ENCODE data around the gene DSTYK.
"Not testable (repeated sequence)": the region's sequence is repeated elsewhere in the genome, so short reads cannot be mapped to it uniquely, and the experiment has no call there.

Gene DSTYK

DNA sequence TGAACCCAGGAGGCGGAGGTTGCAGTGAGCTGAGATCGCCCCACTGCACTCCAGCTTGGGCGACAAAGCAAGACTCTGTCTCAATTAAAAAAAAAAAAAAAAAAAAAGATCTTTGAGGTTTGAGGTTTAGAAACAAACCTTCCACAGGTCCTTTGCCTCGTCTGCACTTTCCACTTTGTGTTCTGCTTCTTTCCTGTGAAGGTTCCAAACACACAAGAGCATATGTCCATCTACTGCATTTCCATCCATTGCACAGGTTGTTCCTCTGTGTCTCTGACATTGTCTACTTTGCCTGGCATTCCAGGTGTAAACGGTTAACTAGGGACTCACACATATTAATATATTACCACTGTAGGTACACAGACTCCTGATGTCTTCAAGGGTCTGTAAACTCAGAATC, 40.1 kb downstream of the DSTYK start:
- Histone ChIP-seq H3K9ac (ENCODE audit: low read depth, low read length) (no peak overlapping the region), H3K4me1 (ENCODE audit: control insufficient read depth, insufficient read depth, low read length) (no peaks in the 10 kb centered on the region), H3K27me3 (ENCODE audit: control insufficient read depth, insufficient read depth, low read length) (no peaks in the 10 kb centered on the region), H3K36me3 (ENCODE audit: control insufficient read depth, insufficient read depth, low read length) (peaks cover 28% of the 10 kb centered on the region), H3K9me3 (ENCODE audit: control insufficient read depth, insufficient read depth, low read length) (no peaks in the 10 kb centered on the region), H3K27ac (ENCODE audit: low read depth, low read length) (no peak overlapping the region), H3K4me3 (ENCODE audit: low read depth, low read length) (no peak overlapping the region)

DNA sequence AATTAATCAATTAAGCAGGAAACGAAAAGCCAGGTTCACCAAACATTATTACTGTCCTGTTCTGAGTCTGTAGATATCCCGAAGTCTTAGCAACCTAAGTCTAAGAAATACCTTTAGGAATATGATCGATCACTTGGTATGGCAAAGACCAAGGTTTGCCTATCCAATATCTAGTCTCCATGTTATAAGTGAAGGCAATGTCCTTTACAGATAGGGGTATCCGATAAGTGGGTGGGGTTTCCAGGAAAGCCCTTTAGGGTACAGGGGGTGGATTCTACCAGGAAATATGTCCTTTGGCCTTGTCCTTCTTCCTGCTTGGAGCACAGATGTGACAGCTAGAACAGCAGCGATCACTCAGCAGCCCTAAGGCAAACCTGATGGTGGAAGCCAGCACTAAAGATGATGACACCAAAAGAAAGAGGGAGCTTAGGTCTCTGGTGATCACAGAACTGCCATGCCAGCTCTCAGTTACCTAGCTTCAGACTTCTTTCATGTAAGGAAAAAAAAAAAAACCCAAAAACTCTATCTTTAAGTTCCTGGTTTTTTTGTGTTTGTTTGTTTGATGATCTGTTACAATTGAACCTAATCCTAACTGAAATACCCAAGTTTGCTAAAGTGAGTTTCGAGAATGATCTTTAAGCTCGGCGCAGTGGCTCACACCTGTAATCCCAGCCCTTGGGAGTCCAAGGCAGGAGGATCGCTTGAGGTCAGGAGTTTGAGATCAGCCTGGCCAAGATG, 40.8 kb downstream of the DSTYK start:
- H3K36me3 ChIP-seq (ENCODE audit: control insufficient read depth, insufficient read depth, low read length): peaks cover 26% of the 10 kb centered on the region
- H3K9ac ChIP-seq (ENCODE audit: low read depth, low read length): no peak overlapping the region

DNA sequence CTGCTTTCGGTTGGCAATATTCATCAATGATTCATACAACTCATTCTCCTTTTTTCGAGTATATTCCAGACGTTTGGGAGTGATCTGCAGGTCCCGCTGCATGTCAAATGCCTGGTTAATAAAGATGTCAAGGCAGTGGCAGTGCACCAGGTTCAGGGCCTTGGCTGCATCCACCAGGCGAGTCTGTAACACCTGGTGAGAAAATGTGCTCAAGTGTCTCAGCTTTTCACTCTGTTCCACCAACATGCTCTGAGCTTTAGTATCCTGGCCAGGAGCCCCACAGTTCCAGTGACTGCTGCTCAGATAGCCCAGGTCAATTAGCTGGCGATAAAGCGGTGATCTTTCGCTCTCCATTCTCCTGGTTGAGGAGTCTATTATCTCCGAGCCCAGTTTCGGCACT, 42.3 kb downstream of the DSTYK start:
- Histone ChIP-seq H3K9ac (ENCODE audit: low read depth, low read length) (no peak overlapping the region), H3K27ac (ENCODE audit: low read depth, low read length) (no peak overlapping the region), H3K4me3 (ENCODE audit: low read depth, low read length) (no peak overlapping the region), H3K9me3 (ENCODE audit: control insufficient read depth, insufficient read depth, low read length) (no peaks in the 10 kb centered on the region), H3K4me1 (ENCODE audit: control insufficient read depth, insufficient read depth, low read length) (no peaks in the 10 kb centered on the region), H3K27me3 (ENCODE audit: control insufficient read depth, insufficient read depth, low read length) (no peaks in the 10 kb centered on the region), H3K36me3 (ENCODE audit: control insufficient read depth, insufficient read depth, low read length) (peaks cover 26% of the 10 kb centered on the region)

More for the DNA sequence above, 40.8 kb downstream of the DSTYK start:
- Histone ChIP-seq H3K4me3 (ENCODE audit: low read depth, low read length) (no peak overlapping the region), H3K9me3 (ENCODE audit: control insufficient read depth, insufficient read depth, low read length) (no peaks in the 10 kb centered on the region), H3K4me1 (ENCODE audit: control insufficient read depth, insufficient read depth, low read length) (no peaks in the 10 kb centered on the region), H3K27ac (ENCODE audit: low read depth, low read length) (no peak overlapping the region), H3K27me3 (ENCODE audit: control insufficient read depth, insufficient read depth, low read length) (no peaks in the 10 kb centered on the region)

DNA sequence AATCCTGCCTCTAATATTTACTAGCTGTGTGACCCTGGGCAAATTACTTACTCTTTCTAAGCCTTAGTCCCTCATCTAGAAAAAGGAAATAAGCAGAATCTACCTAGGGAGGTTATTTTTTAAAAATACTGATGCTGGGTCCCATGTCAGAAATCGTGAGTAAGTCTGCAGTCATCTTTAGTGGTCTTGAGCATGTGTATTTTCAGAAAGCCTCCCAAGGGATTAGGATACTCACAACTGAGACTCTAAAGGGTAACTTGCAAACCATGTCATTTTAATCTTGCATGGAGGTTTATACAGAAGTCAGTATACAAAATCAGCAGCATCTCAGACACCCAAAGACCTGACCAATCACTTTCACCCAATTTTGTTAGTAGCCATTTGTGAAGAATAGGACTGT, 43.2 kb downstream of the DSTYK start:
- H3K27ac ChIP-seq (ENCODE audit: low read depth, low read length): no peak overlapping the region
- H3K9me3 ChIP-seq (ENCODE audit: control insufficient read depth, insufficient read depth, low read length): no peaks in the 10 kb centered on the region
- H3K27me3 ChIP-seq (ENCODE audit: control insufficient read depth, insufficient read depth, low read length): no peaks in the 10 kb centered on the region
- H3K4me3 ChIP-seq (ENCODE audit: low read depth, low read length): no peak overlapping the region
- peaks cover 34% of the 10 kb centered on the region for H3K36me3 ChIP-seq (ENCODE audit: control insufficient read depth, insufficient read depth, low read length)
- no peak overlapping the region for H3K9ac ChIP-seq (ENCODE audit: low read depth, low read length)
- no peaks in the 10 kb centered on the region for H3K4me1 ChIP-seq (ENCODE audit: control insufficient read depth, insufficient read depth, low read length)

DNA sequence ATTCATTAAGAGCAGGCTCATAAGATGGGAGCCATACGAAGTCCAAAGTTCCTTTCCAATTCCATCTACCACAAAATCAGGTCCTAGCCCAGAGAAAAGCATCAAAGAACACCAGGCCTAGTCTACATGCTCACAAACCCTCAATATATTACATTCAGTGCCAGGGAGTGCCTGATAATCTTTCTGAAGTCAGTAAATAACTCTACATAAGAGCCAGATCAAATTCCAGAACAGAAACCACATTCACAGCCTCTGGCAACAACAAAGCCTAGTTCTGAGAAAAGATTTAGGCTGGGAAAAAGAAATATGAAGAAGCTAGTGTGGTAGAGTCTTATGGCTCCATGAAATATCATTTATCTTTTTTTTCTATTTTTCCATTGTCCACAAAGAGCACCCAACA, 49.2 kb downstream of the DSTYK start:
- no peak overlapping the region for H3K4me3 ChIP-seq (ENCODE audit: low read depth, low read length)
- no peaks in the 10 kb centered on the region for H3K9me3 ChIP-seq (ENCODE audit: control insufficient read depth, insufficient read depth, low read length)
- no peak overlapping the region for H3K27ac ChIP-seq (ENCODE audit: low read depth, low read length)
- H3K27me3 ChIP-seq (ENCODE audit: control insufficient read depth, insufficient read depth, low read length): no peaks in the 10 kb centered on the region
- peaks cover 66% of the 10 kb centered on the region for H3K36me3 ChIP-seq (ENCODE audit: control insufficient read depth, insufficient read depth, low read length)
- no peaks in the 10 kb centered on the region for H3K4me1 ChIP-seq (ENCODE audit: control insufficient read depth, insufficient read depth, low read length)
- H3K9ac ChIP-seq (ENCODE audit: low read depth, low read length): no peak overlapping the region

DNA sequence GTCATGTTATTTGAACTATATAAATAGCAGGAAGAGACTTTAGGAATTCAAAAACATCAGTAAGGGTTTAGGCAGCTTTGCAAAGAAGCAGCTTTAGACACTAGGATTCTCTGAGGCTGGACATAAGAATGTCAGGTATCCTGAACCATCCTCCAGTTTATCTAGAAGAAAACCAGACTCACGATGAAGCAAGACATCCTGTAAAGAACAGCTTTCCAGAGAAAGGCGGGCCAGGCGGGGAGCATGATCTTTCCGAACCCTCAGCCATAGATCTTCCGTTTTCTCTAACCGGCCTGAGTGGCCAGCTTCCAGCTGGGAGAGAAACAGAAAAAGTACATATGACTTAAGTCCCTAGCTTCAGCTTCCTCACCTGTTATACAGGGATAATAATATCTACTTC, 50.4 kb downstream of the DSTYK start:
- H3K27ac ChIP-seq (ENCODE audit: low read depth, low read length): no peak overlapping the region
- no peaks in the 10 kb centered on the region for H3K27me3 ChIP-seq (ENCODE audit: control insufficient read depth, insufficient read depth, low read length)
- H3K4me3 ChIP-seq (ENCODE audit: low read depth, low read length): no peak overlapping the region
- no peak overlapping the region for H3K9ac ChIP-seq (ENCODE audit: low read depth, low read length)
- H3K9me3 ChIP-seq (ENCODE audit: control insufficient read depth, insufficient read depth, low read length): peaks cover 12% of the 10 kb centered on the region
- H3K4me1 ChIP-seq (ENCODE audit: control insufficient read depth, insufficient read depth, low read length): no peaks in the 10 kb centered on the region
- peaks cover 74% of the 10 kb centered on the region for H3K36me3 ChIP-seq (ENCODE audit: control insufficient read depth, insufficient read depth, low read length)

DNA sequence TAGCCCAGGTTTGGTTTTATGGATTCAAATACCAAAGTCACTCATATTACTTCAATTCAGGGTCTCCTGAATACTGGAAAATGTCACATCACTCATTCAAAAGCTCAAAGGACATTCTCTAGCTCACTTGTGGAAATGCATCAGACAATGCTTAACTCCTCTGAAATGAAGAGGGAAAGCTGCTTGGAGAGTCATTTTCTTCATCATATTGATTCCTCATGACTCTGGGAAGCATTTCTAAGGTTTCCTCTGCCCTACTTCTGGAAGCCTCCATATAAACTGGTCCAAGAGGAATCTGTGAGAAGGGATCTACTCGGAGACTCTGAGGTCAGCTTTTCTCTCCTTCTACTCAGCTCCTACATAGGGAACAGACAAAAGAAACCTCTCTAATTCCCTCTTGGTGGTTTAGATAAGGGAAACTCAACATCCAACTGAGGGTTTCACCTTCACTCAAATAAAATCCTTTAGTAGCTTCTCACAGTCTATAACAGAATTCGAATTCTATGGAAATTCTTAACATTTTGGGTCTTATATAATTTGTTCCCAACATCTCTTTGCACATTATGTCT, 53.4 kb downstream of the DSTYK start:
- no peaks in the 10 kb centered on the region for H3K4me1 ChIP-seq (ENCODE audit: control insufficient read depth, insufficient read depth, low read length)
- no peaks in the 10 kb centered on the region for H3K27me3 ChIP-seq (ENCODE audit: control insufficient read depth, insufficient read depth, low read length)
- peaks cover 83% of the 10 kb centered on the region for H3K36me3 ChIP-seq (ENCODE audit: control insufficient read depth, insufficient read depth, low read length)

DNA sequence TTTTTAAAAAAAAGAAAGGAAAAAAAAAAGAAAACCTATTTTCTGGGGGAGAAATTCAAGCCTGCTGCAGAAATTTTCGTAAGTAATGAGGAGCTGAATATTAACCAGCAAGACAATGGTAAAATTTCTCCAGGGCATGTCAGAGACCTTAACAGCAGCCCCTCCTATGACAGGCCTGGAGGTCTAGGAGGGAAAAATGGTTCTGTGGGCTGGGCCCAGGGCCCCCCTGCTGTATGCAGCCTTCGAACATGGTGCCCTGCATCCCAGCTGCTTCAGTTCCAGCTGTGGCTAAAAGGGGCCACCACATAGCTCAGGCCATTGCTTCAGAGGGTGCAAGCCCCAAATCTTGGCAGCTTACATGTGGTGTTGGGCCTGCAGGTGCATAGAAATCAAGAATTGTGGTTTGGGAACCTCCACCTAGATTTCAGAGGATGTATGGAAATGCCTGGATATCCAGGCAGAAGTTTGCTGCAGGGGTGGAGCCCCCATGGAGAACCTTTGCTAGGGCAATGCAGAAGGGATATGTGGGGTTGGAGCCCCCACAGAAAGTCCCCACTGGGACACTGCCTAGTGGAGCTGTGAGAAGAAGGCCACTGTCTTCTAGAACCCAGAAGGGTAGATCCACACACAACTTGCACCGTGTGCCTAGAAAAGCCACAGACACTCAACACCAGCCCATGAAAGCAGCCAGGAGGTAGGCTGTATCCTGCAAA, 55.7 kb downstream of the DSTYK start:
- H3K36me3 ChIP-seq (ENCODE audit: control insufficient read depth, insufficient read depth, low read length): peaks cover 73% of the 10 kb centered on the region
- not testable (repeated sequence) for H3K4me3 ChIP-seq (ENCODE audit: low read depth, low read length); H3K9ac ChIP-seq (ENCODE audit: low read depth, low read length); H3K4me1 ChIP-seq (ENCODE audit: control insufficient read depth, insufficient read depth, low read length); H3K27me3 ChIP-seq (ENCODE audit: control insufficient read depth, insufficient read depth, low read length); H3K27ac ChIP-seq (ENCODE audit: low read depth, low read length)
- H3K9me3 ChIP-seq (ENCODE audit: control insufficient read depth, insufficient read depth, low read length): peaks cover 16% of the 10 kb centered on the region

More for the DNA sequence above, 53.4 kb downstream of the DSTYK start:
- Histone ChIP-seq H3K27ac (ENCODE audit: low read depth, low read length) (no peak overlapping the region), H3K9me3 (ENCODE audit: control insufficient read depth, insufficient read depth, low read length) (peaks cover 16% of the 10 kb centered on the region), H3K9ac (ENCODE audit: low read depth, low read length) (no peak overlapping the region), H3K4me3 (ENCODE audit: low read depth, low read length) (no peak overlapping the region)

DNA sequence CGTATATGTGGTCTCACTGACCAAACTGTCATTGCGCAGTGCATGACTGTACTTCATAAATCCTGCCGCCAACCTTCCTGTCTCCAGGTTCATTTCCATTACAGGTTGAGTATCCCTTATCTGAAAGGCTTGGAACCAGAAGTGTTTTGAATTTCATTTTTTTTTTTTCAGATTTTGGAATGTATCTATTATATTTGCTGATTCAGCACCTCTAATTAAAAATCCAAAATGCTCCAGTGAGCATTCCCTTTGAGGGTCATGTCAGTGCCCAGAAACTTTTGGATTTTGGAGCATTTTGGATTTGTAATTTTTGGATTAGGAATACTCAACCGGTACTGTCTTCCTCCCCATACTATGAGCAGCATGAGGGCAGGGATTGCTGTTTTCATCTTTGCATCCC, 59.0 kb downstream of the DSTYK start:
- no peak overlapping the region for H3K9ac ChIP-seq (ENCODE audit: low read depth, low read length)
- H3K27me3 ChIP-seq (ENCODE audit: control insufficient read depth, insufficient read depth, low read length): no peaks in the 10 kb centered on the region
- H3K36me3 ChIP-seq (ENCODE audit: control insufficient read depth, insufficient read depth, low read length): peaks cover 56% of the 10 kb centered on the region
- H3K4me3 ChIP-seq (ENCODE audit: low read depth, low read length): no peak overlapping the region
- H3K27ac ChIP-seq (ENCODE audit: low read depth, low read length): no peak overlapping the region
- H3K4me1 ChIP-seq (ENCODE audit: control insufficient read depth, insufficient read depth, low read length): no peaks in the 10 kb centered on the region
- peaks cover 16% of the 10 kb centered on the region for H3K9me3 ChIP-seq (ENCODE audit: control insufficient read depth, insufficient read depth, low read length)

DNA sequence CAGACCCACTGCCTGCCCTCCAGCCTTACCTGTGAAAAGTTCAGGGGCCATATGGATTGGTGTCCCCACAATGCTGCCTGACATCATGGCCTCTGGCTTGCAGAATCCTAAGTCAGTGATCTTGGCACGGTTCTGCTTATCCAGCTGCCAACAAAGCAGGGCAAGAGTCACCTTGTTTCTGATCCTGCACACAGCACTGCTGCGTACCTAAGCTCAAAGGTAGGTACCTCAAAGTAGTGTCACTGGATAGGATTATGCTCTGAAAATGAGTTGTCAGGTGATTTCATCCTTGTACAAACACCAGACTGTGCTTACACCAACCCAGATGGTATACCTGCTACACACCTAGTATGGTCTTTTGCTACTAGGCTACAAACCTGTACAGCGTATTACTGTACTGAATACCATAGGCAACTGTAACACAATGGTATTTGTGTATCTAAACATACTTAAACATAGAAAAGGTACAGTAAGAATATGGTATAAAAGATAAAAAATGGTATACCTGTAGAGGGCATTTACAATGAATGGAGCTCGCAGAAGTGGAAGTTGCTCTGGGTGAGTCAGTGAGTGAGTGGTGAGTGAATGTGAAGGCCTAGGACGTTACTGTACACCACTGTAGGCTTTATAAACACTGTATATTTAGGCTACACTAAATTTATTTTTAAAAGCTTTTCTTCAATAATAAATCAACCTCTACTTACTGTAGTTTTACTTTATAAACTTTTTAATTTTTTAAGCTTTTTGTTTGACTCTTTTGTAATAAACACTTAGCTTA, 60.7 kb downstream of the DSTYK start:
- Histone ChIP-seq H3K27me3 (ENCODE audit: control insufficient read depth, insufficient read depth, low read length) (no peaks in the 10 kb centered on the region), H3K36me3 (ENCODE audit: control insufficient read depth, insufficient read depth, low read length) (peaks cover 49% of the 10 kb centered on the region), H3K4me3 (ENCODE audit: low read depth, low read length) (no peak overlapping the region), H3K9ac (ENCODE audit: low read depth, low read length) (no peak overlapping the region), H3K4me1 (ENCODE audit: control insufficient read depth, insufficient read depth, low read length) (no peaks in the 10 kb centered on the region), H3K9me3 (ENCODE audit: control insufficient read depth, insufficient read depth, low read length) (peaks cover 2% of the 10 kb centered on the region), H3K27ac (ENCODE audit: low read depth, low read length) (no peak overlapping the region)
